Ascending aorta (tissue), 2 donors: Measurements from ENCODE around the gene NR1D2. TPM values are rescaled to one million over a fixed set of nuclear protein-coding genes. Genes with fewer than 3 reads are reported as not detected.

Experiments used
- DNase-seq, 2 donors: peaks; one replicate each; pipeline ENCODE4 v3.0.0-alpha.2; 2019; ENCODE audit warnings: low spot score in 2 of 2
- H3K27ac ChIP-seq, 2 donors: fragments of 200-600 bp; sonication (generic); one replicate each; pipeline ENCODE4 v1.5.1; 2016 to 2017; ENCODE audit warnings: mild to moderate bottlenecking in 1 of 2
- H3K27me3 ChIP-seq: fragments of 200-600 bp; sonication (generic); one replicate; pipeline ENCODE4 v1.5.1; 2017
- H3K36me3 ChIP-seq, 2 donors: fragments of 200-600 bp; sonication (generic); one replicate each; pipeline ENCODE4 v1.5.1; 2016
- H3K4me1 ChIP-seq, 2 donors: fragments of 200-600 bp; sonication (generic); one replicate each; pipeline ENCODE4 v1.5.1; 2016 to 2017; ENCODE audit warnings: mild to moderate bottlenecking in 1 of 2
- H3K4me3 ChIP-seq, 2 donors: fragments of 200-600 bp; sonication (generic); one replicate each; pipeline ENCODE4 v1.5.1; 2016 to 2017; ENCODE audit warnings: mild to moderate bottlenecking in 1 of 2
- H3K9me3 ChIP-seq, 2 donors: fragments of 200-600 bp; sonication (generic); one replicate each; pipeline ENCODE4 v1.5.1; 2016
- CTCF ChIP-seq, 3 experiments: fragments of 200-600 bp in 2 of 3; fragments of 450-650 bp in 1 of 3; sonication (generic) in 2 of 3; IDR thresholded peaks; one replicate each; pipeline ENCODE4 v1.5.1; 2016 to 2019; ENCODE audit warnings: antibody characterized with exemption in 3 of 3, mild to moderate bottlenecking in 1 of 3, moderate library complexity in 1 of 3
- intact Hi-C: fragments of 100-400 bp; cut with DNase I; formaldehyde crosslinking; loops from one replicate; pipeline ENCODE4 v1.15.1; 2023
- total RNA-seq: library from RNA; depleted of rRNA; stranded (reverse); fragments of >200 nt; gene quantifications from one replicate; pipeline ENCODE4 v1.1.0, GENCODE V29; 2016

NR1D2 gene
- total RNA-seq, 1 donor from 2014 or later: 6.5 TPM

GRCh38 chr3:23940775-23941174 lies 4.3 kb upstream of the NR1D2 start:
- Histone ChIP-seq H3K4me1 (no peaks in the 10 kb centered on the region), H3K4me3 (no peak overlapping the region), H3K36me3 (no peaks in the 10 kb centered on the region), H3K9me3 (no peaks in the 10 kb centered on the region), H3K27ac (no peak overlapping the region), H3K27me3 (no peaks in the 10 kb centered on the region)
- TF ChIP-seq CTCF (IDR thresholded peaks at IDR 0.05): no peak
- no peak for DNase-seq
- intact Hi-C loops: loop anchor here (10.0 kb wide), 2 partner anchors 104 to 736 kb away; partner anchors contain the start of gene UBE2E2

GRCh38 chr3:23941440-23941839 lies 3.6 kb upstream of the NR1D2 start:
- intact Hi-C loops: loop anchor here (10.0 kb wide), 2 partner anchors 103 to 737 kb away; partner anchors contain the start of gene UBE2E2
- H3K4me3 ChIP-seq: no peak overlapping the region
- no peaks in the 10 kb centered on the region for H3K4me1 ChIP-seq
- no peaks in the 10 kb centered on the region for H3K27me3 ChIP-seq
- H3K27ac ChIP-seq: no peak overlapping the region
- no peak for TF ChIP-seq CTCF (IDR thresholded peaks at IDR 0.05)
- H3K36me3 ChIP-seq: no peaks in the 10 kb centered on the region
- H3K9me3 ChIP-seq: no peaks in the 10 kb centered on the region
- DNase-seq: no peak

- Histone ChIP-seq H3K27me3 (no peaks in the 10 kb centered on the region), H3K27ac (no peak overlapping the region), H3K36me3 (no peaks in the 10 kb centered on the region), H3K4me3 (no peak overlapping the region), H3K9me3 (no peaks in the 10 kb centered on the region), H3K4me1 (peaks cover 3 to 8% of the 10 kb centered on the region in 2 donors)
- intact Hi-C loops: loop anchor here (10.0 kb wide), 2 partner anchors 102 to 738 kb away; partner anchors contain the start of gene UBE2E2
- DNase-seq: no peak
- no peak for TF ChIP-seq CTCF (IDR thresholded peaks at IDR 0.05)
Measured at GRCh38 chr3:23942546-23942945, 2.5 kb upstream of the NR1D2 start.

- Histone ChIP-seq H3K27ac (peak overlapping the region; percentile 77 to 99), H3K4me3 (peak overlapping the region; percentile 96 to 98), H3K4me1 (peaks cover 10 to 24% of the 10 kb centered on the region in 2 donors), H3K36me3 (no peaks in the 10 kb centered on the region), H3K27me3 (no peaks in the 10 kb centered on the region), H3K9me3 (no peaks in the 10 kb centered on the region)
- no peak for DNase-seq
- intact Hi-C loops: loop anchor here (10.0 kb wide), 2 partner anchors 101 to 739 kb away; partner anchors contain the start of gene UBE2E2
- TF ChIP-seq CTCF (IDR thresholded peaks at IDR 0.05): no peak
Measured at GRCh38 chr3:23944007-23944783, 891 bp upstream of the NR1D2 start.

- intact Hi-C loops: loop anchor here (1.0 to 10.0 kb wide), 4 partner anchors 29 to 741 kb away; partner anchors contain the start of genes NKIRAS1 and UBE2E2
- H3K4me3 ChIP-seq: peak overlapping the region; percentile 96 to 98
- no peaks in the 10 kb centered on the region for H3K27me3 ChIP-seq
- no peaks in the 10 kb centered on the region for H3K9me3 ChIP-seq
- no peak for DNase-seq
- H3K27ac ChIP-seq: peak overlapping the region; percentile 90 to 99
- TF ChIP-seq CTCF (IDR thresholded peaks at IDR 0.05): no peak
- no peaks in the 10 kb centered on the region for H3K36me3 ChIP-seq
- H3K4me1 ChIP-seq: peaks cover 13 to 34% of the 10 kb centered on the region in 2 donors
Measured at GRCh38 chr3:23945663-23945912, 502 bp downstream of the NR1D2 start.
